HG02623 (cell line): ENCODE data around the gene PDCD1.
"Not testable (repeated sequence)": the region's sequence is repeated elsewhere in the genome, so short reads cannot be mapped to it uniquely, and the experiment has no call there.

Experiments
- ATAC-seq: cut with Tn5 transposase; IDR thresholded peaks from one replicate; pipeline ENCODE4 v1.9.1; 2021; ENCODE audit warnings: moderate library complexity; ENCODE audit not compliant: unreplicated experiment

The PDCD1 gene

DNA sequence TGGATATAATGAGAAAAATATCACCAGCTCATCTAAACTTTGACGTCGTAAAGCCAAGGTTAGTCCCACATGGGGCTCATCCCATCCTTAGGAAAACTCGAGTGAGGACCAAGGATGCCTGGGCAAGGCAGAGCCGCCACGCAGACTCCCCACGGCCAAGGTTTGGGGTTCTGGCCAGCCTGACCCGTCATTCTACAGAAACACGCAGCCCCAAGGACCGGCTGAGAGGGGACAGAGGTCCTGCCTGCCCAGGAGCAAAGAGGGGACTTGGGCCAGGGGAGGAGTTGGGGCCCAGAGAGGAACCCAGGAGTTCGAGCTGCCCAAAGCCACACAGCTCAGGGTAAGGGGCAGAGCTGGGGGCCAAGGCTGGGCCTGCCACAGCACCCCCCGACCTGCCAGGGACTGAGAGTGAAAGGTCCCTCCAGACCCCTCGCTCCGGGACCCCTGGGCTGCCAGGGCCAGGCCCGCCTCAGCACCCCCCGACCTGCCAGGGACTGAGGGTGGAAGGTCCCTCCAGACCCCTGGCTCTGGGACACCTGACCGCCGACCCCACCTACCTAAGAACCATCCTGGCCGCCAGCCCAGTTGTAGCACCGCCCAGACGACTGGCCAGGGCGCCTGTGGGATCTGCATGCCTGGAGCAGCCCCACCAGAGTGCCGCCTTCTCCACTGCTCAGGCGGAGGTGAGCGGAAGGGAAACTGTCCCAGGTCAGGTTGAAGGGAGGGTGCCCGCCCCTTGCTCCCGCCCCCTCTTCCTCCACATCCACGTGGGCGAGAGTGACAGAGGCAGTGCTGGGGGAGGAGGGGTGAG is at the start of gene PDCD1:
TSS of gene PDCD1 (minus strand) at position 689 of the 811 bp plus-strand sequence. CDS start at position 633, 56 bp downstream.
- ATAC-seq, result no peak

DNA sequence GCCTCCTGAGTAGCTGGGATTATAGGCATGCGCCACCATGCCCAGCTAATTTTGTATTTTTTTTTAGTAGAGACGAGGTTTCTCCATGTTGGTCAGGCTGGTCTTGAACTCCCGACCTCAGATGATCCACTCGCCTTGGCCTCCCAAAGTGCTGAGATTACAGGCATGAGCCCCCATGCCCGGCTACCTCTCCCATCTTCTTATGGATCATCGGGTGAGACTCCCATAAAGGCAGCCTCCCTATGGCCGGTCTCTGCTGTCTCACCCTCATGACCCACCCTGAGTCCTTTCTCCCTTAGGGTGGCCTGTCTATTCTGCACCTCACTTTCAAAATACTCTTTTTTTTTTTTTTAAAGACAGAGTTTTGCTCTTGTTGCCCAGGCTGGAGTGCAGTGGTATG is 49.1 kb upstream of the PDCD1 start:
- not testable (repeated sequence) for ATAC-seq

DNA sequence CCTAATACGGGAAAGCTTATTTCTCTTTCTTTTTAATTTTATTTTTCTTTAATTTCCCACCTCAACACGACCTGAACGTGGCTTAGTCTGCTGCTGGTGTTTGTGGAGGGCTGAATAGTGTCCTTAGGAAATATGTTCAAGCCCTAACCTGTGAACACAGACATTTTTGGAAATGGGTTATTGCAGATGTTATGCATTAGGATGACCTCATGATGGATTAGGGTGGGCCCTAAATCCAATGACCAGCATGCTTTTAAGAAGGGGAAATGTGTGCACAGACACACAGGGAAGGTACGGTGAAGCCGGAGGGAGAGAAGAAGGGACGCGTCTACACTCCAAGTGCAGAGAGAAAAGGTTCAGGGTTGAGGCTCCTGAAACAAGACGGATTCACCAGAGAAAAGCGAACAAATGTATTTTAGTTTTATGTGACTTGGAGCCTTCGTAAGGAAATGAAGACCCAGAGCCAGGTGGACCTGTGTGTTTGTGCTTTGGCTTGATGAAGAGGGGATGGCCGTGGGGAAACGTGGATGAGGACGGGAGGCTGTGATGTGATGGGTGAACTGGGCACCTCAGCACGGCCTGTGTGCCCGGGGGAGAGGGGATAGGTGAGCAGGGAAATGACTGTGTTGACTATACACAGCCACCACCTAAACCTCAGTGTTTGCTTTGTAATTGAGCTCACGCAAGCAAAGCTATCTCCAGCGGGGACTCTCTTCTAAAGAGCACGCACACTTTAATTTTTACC is 48.3 kb upstream of the PDCD1 start:
- ATAC-seq, result no peak

DNA sequence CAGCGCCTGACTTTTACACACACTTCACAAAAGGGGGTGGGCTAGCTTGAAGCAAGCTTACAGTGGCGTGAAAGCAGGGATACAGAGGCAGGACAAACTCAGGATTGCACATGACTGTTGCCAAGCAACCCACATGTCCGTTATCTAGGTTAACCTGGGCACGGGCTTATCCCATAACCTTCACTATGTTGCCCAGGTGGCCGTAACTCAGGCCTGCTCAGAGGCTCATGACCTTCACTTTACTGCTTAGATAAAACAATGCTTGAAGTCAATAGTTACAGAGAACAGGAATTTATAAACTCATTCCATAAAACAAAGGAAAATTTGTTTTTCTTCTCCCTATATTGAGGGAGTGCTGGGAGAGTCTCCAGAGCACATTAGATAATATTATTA is 47.7 kb upstream of the PDCD1 start:
- ATAC-seq, result not testable (repeated sequence)

DNA sequence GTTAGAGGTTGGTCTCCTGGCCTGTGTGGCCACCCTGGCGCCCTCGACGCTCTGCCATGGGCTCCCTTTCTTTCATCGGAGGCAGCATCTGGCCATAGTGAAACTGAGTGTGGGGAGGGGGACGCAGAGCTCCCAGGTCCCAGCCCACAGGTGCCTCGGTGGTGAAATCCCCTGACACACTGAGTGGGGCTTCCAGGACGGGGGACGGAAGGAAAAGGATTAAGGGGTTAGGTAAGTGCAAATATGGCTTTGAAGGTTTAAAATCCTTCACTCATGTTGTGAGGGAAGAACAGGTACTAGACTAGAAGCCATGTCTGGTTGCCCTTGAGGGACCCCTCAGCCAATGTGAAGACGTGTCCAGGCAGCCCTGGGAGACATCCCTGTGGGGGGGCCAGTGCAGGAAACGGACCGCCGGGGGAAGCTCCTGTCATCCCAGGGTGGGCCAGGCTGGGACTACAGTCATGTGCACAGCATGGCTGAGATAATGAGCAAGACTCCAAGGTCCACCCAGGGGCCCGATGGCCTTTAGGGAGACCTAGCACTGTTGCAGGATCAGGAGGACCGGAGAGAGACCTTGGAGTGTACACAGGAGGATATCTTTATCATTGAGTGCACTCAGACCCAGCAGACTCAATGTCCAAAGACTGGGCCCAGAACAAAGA is 47.2 kb upstream of the PDCD1 start:
- no peak for ATAC-seq

DNA sequence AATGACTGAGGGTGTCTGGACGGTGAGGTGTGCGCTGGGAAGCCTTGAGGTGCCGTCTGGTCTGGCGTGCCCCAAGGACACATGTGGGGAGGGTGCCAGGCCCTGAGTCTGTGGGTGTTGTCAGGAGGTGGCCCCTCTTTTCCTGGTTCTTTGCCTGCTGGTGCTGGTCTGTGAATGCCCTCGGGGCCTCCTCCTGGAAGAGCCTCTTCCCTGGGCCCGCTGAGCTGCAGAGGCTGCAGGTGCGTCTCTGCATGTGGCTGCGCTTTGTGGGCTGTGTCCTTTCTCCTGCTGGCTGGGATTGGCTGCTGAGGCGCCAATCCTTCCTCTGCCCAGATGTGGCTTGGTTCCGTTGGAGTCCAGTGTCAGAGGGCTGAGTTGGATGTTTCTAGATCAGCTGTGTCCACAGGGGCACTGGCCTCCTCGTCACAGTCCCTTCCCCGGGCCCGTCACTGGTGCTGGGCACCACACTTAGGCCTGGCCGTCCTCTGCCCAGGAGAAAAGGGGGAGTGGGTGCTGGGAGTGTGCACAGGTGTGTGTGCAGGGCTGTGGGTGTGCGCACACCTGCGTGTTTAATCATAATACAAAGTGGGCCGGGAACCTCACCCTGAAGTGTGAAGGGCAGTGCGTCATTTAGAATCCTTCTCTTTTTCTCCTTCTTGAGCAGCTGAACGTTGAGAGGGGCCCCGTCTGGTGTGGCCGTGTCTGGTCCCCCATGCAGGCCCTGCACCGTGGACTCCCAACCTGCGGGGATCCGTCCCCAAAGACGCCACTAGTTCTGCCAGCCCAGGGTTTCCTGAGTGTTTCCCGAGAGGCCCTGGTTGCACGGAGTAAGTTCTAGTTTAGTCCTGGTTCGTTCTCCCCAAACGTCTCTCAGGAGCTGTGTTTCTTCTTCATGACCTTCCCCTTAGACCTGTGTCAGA is 46.4 kb upstream of the PDCD1 start:
- no peak for ATAC-seq

DNA sequence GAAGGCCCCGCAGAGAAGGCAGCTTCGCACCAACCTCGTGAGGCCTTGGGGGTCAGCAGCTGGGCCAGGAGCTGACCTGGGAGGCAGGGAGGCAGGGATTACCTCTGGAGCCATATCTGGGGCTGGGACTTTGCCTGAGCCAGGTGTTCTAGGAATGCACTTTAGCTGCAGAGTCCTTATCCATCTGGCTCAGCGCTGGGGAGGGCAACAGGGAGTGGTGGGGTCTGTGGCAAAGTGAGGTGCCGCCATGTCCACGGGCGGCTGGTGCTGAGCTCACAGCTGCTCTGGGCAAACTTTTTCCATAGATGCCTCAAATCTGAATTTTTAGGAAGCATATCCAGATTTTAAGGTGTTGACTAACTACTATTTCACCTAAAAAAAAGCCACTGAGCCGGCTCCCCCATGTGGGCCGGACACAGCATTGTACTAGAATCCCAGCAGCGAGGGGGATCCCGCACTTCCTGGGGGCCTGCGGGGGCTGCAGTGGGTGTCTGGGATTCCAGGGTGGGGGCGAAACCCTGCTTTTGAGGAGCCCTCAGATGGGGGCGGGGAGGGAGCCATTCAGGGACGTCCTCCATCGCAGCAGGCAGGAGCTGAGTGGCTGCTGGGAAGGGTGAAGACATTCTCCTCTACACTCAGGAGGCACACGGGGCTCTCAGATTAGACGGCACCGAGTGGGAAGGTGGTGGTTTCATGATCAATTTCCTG is 45.5 kb upstream of the PDCD1 start:
- ATAC-seq, result no peak

DNA sequence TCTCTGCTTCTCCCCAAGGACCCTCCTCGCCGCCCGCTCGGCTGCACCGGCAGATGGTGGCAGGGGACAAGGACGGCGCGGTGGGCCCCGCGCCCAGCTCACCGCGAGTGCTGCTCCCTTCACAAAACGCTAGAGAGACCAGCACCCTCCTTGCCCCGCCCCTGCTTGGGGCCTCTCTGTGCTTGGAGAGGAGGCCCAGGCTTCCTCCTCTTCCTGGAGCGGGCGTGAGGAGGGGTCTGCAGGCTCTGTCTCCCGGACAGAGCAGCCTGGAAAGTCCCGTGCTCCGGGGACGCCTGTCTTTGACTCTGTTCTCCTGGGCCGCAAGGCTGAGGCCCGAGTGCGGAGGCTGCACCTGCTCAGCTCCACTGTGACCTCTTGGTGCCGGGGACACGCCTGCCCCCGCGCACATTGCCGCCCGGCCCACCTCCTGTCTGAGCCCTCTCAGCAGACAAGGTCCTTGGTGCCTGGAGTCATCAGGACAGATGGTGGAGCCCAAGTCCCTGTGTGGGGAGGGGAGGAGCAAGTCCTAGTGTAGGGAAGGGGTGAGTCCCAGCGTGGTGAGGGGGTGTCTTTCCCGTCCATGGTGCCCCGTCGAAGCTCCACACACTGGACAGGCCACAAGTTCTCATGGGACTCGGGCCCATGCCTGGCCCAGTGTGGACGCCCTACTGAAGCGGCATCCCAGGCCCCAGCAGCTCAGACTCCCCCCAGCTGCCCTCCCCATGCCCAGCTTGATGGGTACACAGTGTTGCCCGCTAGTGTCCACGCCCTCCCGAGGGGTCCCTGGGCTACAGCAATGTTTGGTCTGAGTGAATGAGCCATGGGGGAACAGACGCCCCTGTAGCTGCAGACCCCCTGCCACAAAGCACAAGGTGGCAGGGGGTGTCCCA is 44.7 kb upstream of the PDCD1 start:
- no peak for ATAC-seq

DNA sequence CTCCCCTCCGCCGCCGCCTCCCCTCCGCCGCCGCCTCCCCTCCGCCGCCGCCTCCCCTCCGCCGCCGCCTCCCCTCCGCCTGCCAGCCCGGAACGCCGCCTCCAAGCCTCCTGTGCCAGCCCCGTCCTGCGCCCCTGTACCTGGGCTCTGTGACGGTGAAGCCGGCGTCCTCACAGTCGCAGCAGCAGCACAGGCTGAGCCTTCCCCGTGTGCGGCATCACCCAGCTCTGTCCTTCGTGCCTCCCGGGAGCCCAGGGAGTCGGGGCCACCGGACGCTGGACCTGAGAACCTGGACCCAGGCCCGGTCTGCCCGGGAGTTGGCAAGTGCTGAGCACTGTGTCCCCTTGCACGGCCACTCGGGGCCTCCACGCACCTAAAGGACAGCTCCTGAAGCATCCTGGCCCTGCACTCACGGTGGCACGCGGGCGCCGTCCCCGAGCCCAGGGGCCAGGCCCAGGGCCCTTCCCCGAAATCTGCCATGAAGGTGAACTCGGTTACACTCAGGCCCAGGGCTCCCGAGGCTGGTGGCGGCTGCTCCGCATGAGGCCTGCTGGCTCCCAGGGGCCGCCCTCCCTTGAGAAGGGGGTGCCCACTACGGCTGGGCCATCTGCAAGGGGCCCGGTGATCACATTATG is 43.8 kb upstream of the PDCD1 start:
- no peak for ATAC-seq

DNA sequence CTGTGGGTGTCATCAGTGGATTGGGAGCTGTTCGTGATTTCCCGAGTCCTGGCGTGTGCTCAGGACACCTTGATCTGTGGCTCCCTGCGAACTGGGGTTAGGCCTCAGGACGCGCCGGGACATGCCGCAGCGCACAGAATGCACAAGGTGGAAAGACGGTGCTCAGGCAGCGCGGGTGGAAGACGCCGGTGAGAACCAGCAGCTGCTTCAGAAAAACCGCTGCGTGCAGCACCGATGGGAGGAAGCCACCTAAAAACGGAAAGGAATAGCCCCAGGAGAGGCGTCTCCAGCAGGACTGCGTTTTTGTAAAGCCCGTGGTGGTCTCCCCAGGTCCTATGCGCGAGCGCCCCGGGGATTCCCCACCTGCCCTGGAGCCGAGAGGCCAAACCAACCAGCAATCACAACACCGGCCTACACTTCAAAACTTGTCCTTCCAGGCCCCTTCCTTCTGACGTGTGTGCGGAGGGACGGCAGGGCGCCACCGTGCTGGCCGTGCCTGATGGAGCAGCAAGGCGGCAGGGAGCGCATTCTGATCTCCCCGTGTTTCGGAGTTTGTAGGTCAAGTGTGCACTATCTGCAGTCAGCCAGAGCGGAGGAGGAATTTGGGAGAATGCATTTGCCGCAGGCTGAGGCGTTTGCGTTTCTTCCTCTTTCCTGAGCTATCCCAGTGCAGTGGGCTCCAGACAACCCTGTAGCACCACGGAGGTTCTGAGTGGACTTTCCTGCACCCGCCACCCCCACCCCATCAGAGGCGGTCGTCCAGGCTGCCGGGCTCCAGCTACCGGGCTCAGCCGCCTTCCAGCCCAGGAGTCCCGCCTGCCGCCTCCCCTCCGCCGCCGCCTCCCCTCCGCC is 43.0 kb upstream of the PDCD1 start:
- ATAC-seq, result no peak

DNA sequence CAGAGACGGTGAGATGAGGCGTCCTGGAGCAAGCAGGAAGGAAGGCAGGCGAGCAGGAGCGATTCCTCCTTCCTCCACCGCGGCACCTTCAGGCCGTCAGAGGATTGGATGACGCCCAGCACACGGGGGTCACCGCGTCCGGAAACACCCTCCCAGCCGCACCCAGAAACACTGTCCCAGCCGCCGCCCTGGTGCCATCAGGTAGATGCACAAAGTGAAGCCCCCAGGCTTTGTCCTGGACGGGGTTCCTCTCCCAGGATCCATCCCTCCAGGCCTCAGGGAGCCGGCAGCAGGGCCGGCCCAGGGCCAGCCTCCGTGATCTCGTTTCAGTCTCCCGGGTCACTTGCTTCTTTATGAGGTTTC is 42.3 kb upstream of the PDCD1 start:
- ATAC-seq, result no peak

DNA sequence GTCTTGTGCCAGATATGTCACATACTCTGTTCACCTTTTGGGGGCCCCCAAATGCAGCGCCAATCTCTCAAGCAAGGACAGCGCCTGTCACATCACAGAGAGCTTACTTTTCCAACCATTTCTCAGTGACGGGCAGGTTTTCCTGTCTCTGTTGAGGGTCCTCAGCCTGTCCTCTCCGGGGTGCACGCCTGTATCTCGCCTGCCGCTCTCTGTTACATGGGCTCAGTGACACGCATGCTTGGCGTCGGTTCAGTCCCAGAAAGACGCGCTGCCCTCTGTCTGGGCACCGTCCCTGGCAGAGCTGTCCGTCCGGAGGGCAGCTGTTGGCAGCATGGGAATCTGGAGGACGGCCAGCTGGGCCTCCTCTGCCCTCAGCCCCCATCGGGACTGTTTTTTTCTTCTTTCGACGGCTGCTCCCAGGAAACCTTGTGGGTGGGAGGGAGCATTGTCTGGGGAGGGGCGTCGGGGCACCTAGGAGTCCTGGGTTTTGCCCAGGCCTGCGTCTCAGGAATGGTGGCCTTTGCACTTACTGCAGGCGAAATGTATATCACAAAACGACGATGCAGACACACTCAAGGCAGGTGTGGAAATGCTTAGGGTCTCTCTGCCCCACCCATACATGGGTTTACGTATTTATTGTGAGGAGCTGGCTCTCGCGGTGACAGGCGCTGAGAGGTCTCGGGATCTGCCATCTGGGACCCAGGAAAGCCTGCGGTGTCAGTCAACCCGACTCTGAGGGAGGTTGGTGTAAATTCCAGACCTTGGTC is 41.7 kb upstream of the PDCD1 start:
- ATAC-seq, result no peak

DNA sequence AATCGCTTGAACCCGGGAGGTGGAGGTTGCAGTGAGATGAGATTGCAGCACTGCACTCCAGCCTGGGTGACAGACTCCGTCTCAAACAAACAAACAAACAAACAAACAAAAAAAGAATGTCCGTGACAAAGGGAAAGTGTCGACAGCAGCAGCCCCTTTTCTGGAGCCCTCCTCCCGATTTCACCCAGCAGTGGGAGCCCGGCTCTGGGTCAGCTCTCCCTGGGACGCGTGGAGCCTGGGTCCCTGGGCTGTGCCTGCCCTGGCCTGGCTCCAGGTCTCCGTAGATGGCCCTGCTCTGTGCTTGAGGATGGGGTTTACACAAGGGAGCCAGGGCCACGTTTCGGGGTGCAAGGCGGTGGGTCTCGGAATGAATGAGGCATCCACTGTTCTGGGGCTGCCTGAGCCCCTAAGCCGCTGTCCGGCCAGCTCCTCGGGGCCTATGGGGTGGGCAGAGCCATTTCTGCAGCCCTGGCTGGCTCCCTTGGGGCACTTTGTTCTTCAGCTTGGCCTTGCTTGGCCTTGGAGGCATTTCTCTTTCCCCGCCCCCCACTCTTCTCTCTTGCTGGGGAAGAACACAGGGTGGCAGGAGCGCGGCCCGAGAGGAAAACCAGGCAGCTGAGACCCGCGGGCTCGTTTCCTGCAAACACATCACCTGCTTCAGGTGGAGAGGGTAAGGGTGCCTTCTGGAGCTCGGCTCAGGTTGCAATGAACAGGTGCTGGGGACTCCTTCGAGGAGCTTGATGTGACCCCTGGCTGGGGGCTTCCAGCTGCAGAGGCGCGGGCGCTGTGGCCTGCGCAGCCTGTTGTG is 40.0 kb upstream of the PDCD1 start:
- ATAC-seq, result no peak

DNA sequence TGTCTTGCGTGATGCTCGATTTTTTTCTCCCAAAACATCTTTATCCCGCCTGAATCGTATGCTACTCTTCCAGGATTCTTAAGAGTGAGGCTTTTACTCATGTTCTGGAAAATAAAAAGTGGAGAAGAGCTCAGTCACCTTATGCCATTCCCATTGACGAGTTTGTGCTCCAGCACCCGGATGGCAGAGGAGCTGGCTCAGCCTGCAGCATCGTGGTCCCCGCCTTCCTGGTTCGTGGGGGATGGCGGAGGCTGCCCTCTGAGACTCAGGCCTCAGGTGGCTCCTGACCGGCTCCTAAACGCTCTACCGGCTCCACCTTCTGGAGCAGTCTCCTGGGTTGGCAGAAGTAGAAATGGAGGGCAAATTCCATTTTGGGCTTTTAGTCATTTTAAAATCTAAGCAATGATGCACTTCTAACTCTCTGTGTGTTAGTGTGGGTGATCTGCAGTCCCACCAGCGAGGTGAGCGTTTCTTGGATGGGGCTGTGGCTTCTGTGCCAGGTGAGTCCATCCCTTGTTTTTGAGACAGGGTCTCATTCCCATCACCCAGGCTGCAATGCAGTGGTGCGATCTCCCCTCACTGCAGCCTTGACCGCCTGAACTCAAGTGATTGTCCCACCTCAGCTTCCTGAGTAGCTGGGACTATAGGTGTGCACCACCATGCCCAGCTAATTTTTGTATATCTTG is 38.7 kb upstream of the PDCD1 start:
- ATAC-seq, result no peak

DNA sequence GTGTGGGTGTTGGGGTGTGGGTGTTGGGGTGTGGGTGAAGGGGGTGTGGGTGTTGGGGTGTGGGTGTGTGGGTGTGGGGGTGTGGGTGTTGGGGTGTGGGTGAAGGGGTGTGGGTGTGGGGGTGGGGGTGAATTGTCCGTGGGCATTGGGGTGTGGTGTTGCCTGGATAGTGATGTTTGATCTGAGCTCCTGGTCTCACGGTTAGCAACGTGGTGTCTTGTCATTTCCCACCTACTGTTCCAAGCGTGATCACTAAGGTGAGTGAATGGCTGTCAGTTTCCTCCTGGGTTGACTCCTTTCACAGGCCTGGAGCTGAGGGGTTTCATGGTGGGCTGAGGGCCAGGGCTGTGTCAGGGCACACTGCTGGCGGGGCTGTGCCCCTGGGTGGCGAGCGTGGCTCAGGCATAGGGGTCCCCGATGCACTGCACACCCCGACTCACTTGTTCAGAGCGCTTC is 38.1 kb upstream of the PDCD1 start:
- ATAC-seq, result no peak
